Measurements from ENCODE around the gene ZSCAN31. TPM values are rescaled to one million over a fixed set of nuclear protein-coding genes. Genes with fewer than 3 reads are reported as not detected.
"Not testable (repeated sequence)": the region's sequence is repeated elsewhere in the genome, so short reads cannot be mapped to it uniquely, and the experiment has no call there.

Gene ZSCAN31
- total and polyA plus RNA-seq, 8 donors = 2.3 to 13.4 (median 8.1) TPM

DNA sequence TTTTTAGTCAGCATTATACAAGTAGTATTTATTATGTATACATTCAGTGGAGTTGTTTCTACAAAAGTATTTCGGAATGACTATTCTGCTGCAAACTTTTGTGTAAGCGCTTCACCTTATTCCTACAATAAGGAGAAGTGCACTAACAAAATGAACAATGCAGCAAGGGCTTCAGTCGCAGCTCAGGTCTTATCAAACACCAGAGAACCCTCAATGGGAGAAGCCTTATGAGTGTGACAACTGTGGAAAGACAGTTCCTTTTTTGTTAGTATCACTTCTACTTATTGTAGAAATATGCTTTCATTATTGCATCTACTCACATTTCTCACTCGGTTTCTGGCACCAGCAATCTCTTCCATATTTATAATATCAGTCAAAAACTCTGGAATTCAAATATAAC, 32.6 kb upstream of the ZSCAN31 start:
- H3K36me3 ChIP-seq = peaks cover 15 to 54% (median 37%) of the 10 kb centered on the region in 4 donors
- intact Hi-C loops (cut with DNase I; ENCODE audit: low total_unique reads) = no loop called here

DNA sequence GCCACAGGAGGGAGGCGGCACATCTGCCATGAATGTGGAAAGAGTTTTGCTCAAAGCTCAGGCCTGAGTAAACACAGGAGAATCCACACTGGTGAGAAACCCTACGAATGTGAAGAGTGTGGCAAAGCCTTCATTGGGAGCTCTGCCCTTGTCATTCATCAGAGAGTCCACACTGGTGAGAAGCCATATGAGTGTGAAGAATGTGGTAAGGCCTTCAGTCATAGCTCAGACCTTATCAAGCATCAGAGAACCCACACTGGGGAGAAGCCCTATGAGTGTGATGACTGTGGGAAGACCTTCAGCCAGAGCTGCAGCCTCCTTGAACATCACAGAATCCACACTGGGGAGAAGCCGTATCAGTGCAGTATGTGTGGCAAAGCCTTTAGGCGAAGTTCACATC, 29.6 kb upstream of the ZSCAN31 start:
- H3K27me3 ChIP-seq; H3K4me1 ChIP-seq; H3K4me3 ChIP-seq; H3K9me3 ChIP-seq; intact Hi-C loops (cut with DNase I; ENCODE audit: low total_unique reads); H3K27ac ChIP-seq; DNase-seq: not testable (repeated sequence)
- 87 to 97% (median 94%) methylated on average over 4 of the region's 4 CpGs for WGBS, 5 donors
- peaks cover 15 to 83% (median 58%) of the 10 kb centered on the region in 4 donors for H3K36me3 ChIP-seq

More for the DNA sequence above, 32.6 kb upstream of the ZSCAN31 start:
- 86 to 95% (median 90%) methylated on average over 4 of the region's 4 CpGs for WGBS, 5 donors
- Histone ChIP-seq H3K4me1 (no peaks in the 10 kb centered on the region), H3K27me3 (no peaks in the 10 kb centered on the region), H3K4me3 (no peak overlapping the region), H3K9me3 (no peaks in the 10 kb centered on the region), H3K27ac (no peak overlapping the region)
- DNase-seq = no peak
- TF ChIP-seq POLR2AphosphoS5 (IDR thresholded peaks at IDR 0.05) = no peak
- no peak for TF ChIP-seq EP300 (IDR thresholded peaks at IDR 0.05)
- TF ChIP-seq POLR2A (IDR thresholded peaks at IDR 0.05) = no peak
- TF ChIP-seq, protein P1, sequence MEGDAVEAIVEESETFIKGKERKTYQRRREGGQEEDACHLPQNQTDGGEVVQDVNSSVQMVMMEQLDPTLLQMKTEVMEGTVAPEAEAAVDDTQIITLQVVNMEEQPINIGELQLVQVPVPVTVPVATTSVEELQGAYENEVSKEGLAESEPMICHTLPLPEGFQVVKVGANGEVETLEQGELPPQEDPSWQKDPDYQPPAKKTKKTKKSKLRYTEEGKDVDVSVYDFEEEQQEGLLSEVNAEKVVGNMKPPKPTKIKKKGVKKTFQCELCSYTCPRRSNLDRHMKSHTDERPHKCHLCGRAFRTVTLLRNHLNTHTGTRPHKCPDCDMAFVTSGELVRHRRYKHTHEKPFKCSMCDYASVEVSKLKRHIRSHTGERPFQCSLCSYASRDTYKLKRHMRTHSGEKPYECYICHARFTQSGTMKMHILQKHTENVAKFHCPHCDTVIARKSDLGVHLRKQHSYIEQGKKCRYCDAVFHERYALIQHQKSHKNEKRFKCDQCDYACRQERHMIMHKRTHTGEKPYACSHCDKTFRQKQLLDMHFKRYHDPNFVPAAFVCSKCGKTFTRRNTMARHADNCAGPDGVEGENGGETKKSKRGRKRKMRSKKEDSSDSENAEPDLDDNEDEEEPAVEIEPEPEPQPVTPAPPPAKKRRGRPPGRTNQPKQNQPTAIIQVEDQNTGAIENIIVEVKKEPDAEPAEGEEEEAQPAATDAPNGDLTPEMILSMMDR (IDR thresholded peaks at IDR 0.05) = no peak

GRCh38 chr6:28360961-28361360, 25.0 kb upstream of the ZSCAN31 start:
- no peak for TF ChIP-seq POLR2AphosphoS5 (IDR thresholded peaks at IDR 0.05)
- TF ChIP-seq POLR2A (IDR thresholded peaks at IDR 0.05) = no peak
- no peak for TF ChIP-seq EP300 (IDR thresholded peaks at IDR 0.05)
- TF ChIP-seq, protein P1 (IDR thresholded peaks at IDR 0.05) = no peak
- WGBS, 5 donors = 75 to 95% (median 84%) methylated on average over 2 of the region's 2 CpGs
- Histone ChIP-seq H3K4me3 (no peak overlapping the region), H3K4me1 (peaks cover 10 to 14% (median 14%) of the 10 kb centered on the region in 4 donors), H3K36me3 (peaks cover 13 to 68% (median 58%) of the 10 kb centered on the region in 4 donors), H3K27ac (no peak overlapping the region), H3K9me3 (no peaks in the 10 kb centered on the region), H3K27me3 (no peaks in the 10 kb centered on the region)
- DNase-seq = no peak
- intact Hi-C loops (cut with DNase I; ENCODE audit: low total_unique reads) = no loop called here

GRCh38 chr6:28359562-28359961, 23.6 kb upstream of the ZSCAN31 start:
- DNase-seq = not testable (repeated sequence)
- WGBS, 5 donors = 93 to 97% (median 97%) methylated on average over 9 to 14 of the region's 16 CpGs

DNA sequence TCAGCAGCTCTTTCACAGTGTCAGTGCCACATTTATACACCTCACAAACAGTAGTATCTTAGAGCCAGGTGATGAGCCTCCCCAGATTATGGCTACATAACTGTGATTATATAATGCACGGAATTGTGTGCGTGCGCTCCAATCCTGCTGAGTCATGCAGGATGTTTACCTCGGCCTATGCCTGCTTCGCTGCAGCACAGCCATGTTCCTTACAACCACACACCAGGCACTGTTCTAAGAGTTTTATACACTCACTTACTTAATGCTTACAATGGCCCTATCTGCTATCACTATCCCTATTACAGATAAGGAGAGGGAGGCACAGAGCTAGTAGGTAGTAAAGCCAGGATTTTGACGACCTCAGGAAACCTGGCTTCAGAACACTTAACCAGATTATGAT, 21.1 kb upstream of the ZSCAN31 start:
- no peak for DNase-seq
- H3K27me3 ChIP-seq = no peaks in the 10 kb centered on the region
- peak overlapping the region in 3 of 5 donors; percentile 77 to 92 (median 89) for H3K27ac ChIP-seq
- peaks cover 25 to 52% (median 37%) of the 10 kb centered on the region in 4 donors for H3K4me1 ChIP-seq
- peaks cover 0 to 29% (median 22%) of the 10 kb centered on the region in 4 donors for H3K36me3 ChIP-seq
- no peaks in the 10 kb centered on the region for H3K9me3 ChIP-seq
- intact Hi-C loops (cut with DNase I; ENCODE audit: low total_unique reads) = no loop called here
- H3K4me3 ChIP-seq = no peak overlapping the region
- TF ChIP-seq EP300 (IDR thresholded peaks at IDR 0.05) = no peak
- peak in 1 of 3 donors; percentile 22 for TF ChIP-seq POLR2AphosphoS5 (IDR thresholded peaks at IDR 0.05)
- TF ChIP-seq POLR2A (IDR thresholded peaks at IDR 0.05) = no peak
- WGBS, 5 donors = 44 to 67% (median 52%) methylated on average over 5 to 6 of the region's 6 CpGs

More at GRCh38 chr6:28359562-28359961, 23.6 kb upstream of the ZSCAN31 start:
- H3K4me3 ChIP-seq; H3K27me3 ChIP-seq; intact Hi-C loops (cut with DNase I; ENCODE audit: low total_unique reads); H3K27ac ChIP-seq; H3K9me3 ChIP-seq: not testable (repeated sequence)
- Histone ChIP-seq H3K4me1 (peaks cover 21 to 28% (median 25%) of the 10 kb centered on the region in 4 donors), H3K36me3 (peaks cover 0 to 54% (median 44%) of the 10 kb centered on the region in 4 donors)

DNA sequence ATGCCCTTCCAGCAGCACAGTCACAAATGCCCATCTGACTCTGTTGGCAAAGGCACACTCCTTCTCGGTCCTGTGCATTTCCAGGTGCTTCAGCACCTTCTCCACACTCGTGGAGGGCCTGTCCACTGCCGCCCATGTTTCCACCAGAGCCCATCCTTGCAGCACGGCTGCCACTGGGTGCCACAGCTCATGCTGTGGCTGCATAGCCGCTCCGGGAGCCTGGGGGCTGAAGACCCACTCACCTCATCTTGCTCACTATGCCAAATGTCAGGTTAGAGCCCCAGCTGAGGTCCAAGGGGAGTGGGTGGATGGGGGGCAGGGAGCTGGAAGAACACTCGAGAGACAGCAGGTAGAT, 20.7 kb upstream of the ZSCAN31 start:
- Histone ChIP-seq H3K9me3 (no peaks in the 10 kb centered on the region), H3K36me3 (peaks cover 0 to 25% (median 20%) of the 10 kb centered on the region in 4 donors), H3K27me3 (no peaks in the 10 kb centered on the region), H3K4me3 (peak overlapping the region in 1 of 4 donors; percentile 59), H3K27ac (peak overlapping the region; percentile 11 to 92 (median 87)), H3K4me1 (peaks cover 25 to 56% (median 39%) of the 10 kb centered on the region in 4 donors)
- no peak for DNase-seq
- TF ChIP-seq, protein P1 (IDR thresholded peaks at IDR 0.05) = no peak
- intact Hi-C loops (cut with DNase I; ENCODE audit: low total_unique reads) = no loop called here
- WGBS, 5 donors = 62 to 80% (median 72%) methylated on average over 5 to 7 of the region's 7 CpGs
